ENCODE results near the gene TTC28. TPM values are rescaled to one million over a fixed set of nuclear protein-coding genes. Genes with fewer than 3 reads are reported as not detected.

Gene TTC28
- total RNA-seq, 2 experiments from 2014 or later: 1.6 to 1.9 TPM

- intact Hi-C loops (cut with micrococcal nuclease): no loop called here
- Mint-ChIP-seq H3K36me3 (ENCODE audit: low read depth) (no peaks in the 10 kb centered on the region), H3K27me3 (ENCODE audit: low read depth) (peaks cover 4% of the 10 kb centered on the region), H3K27ac (no peak overlapping the region), H3K9me3 (peaks cover 1% of the 10 kb centered on the region), H3K4me1 (ENCODE audit: low read depth) (no peaks in the 10 kb centered on the region), H3K4me3 (no peak overlapping the region)
- CTCF ChIA-PET: interaction anchor here (0.7 kb wide), 1 partner anchor 11 kb away, joined by 3 read pairs; no protein-coding TSS in a partner anchor
- no peak for DNase-seq
Observed at GRCh38 chr22:28341001-28341400, 338.6 kb downstream of the TTC28 start.

DNA sequence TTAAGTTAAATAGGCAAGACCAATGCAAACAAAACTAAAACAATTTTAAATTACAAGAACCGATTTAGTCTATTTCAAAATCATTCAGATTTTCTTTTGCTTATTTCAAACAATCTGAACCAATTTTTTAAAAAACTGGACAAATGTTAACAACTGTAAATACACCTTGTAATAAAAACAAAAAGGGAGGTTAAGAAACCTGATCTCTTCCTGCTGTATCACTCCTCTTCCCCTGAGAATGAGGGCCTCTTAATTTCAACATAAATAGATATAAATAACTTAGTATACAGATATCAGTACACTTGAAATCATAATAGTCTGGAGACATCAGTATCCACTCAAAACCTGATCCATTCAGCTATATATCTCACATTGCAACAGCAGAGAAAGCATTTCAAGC, 346.6 kb downstream of the TTC28 start:
- intact Hi-C loops (cut with micrococcal nuclease): no loop called here

GRCh38 chr22:28332410-28332809, 347.2 kb downstream of the TTC28 start:
- Mint-ChIP-seq H3K36me3 (ENCODE audit: low read depth) (no peaks in the 10 kb centered on the region), H3K4me1 (ENCODE audit: low read depth) (no peaks in the 10 kb centered on the region), H3K27ac (no peak overlapping the region), H3K27me3 (ENCODE audit: low read depth) (no peaks in the 10 kb centered on the region), H3K9me3 (peaks cover 2% of the 10 kb centered on the region), H3K4me3 (no peak overlapping the region)
- intact Hi-C loops (cut with micrococcal nuclease): no loop called here
- CTCF ChIA-PET: no interaction called here
- DNase-seq: no peak

More for the DNA sequence above, 346.6 kb downstream of the TTC28 start:
- no peak overlapping the region for H3K4me3 Mint-ChIP-seq
- no peaks in the 10 kb centered on the region for H3K4me1 Mint-ChIP-seq (ENCODE audit: low read depth)
- no peaks in the 10 kb centered on the region for H3K27me3 Mint-ChIP-seq (ENCODE audit: low read depth)
- no peak for DNase-seq
- H3K36me3 Mint-ChIP-seq (ENCODE audit: low read depth): no peaks in the 10 kb centered on the region
- CTCF ChIA-PET: no interaction called here
- H3K9me3 Mint-ChIP-seq: peaks cover 3% of the 10 kb centered on the region
- no peak overlapping the region for H3K27ac Mint-ChIP-seq

DNA sequence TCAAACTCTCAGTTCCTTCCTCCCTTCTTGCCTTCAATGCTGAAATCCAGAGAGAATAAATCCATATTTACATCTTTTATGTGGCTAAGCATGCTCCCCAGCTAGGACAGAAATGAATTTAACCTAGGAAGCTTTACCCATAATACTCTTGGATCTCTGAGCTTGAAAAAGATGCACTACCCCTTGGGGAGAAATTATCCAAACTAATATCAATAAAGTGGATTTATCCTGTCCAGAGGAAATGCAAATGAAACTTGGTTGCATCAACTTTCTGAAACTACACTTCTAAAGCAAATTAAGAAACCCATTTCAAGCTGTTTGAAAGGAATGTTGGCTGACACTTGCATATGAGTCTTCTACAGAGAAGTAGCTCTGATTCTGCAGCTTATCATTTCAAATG, 347.9 kb downstream of the TTC28 start:
- Mint-ChIP-seq H3K27ac (no peak overlapping the region), H3K9me3 (peaks cover 2% of the 10 kb centered on the region), H3K27me3 (ENCODE audit: low read depth) (no peaks in the 10 kb centered on the region), H3K36me3 (ENCODE audit: low read depth) (no peaks in the 10 kb centered on the region), H3K4me3 (no peak overlapping the region), H3K4me1 (ENCODE audit: low read depth) (no peaks in the 10 kb centered on the region)
- DNase-seq: no peak
- CTCF ChIA-PET: no interaction called here
- intact Hi-C loops (cut with micrococcal nuclease): no loop called here

DNA sequence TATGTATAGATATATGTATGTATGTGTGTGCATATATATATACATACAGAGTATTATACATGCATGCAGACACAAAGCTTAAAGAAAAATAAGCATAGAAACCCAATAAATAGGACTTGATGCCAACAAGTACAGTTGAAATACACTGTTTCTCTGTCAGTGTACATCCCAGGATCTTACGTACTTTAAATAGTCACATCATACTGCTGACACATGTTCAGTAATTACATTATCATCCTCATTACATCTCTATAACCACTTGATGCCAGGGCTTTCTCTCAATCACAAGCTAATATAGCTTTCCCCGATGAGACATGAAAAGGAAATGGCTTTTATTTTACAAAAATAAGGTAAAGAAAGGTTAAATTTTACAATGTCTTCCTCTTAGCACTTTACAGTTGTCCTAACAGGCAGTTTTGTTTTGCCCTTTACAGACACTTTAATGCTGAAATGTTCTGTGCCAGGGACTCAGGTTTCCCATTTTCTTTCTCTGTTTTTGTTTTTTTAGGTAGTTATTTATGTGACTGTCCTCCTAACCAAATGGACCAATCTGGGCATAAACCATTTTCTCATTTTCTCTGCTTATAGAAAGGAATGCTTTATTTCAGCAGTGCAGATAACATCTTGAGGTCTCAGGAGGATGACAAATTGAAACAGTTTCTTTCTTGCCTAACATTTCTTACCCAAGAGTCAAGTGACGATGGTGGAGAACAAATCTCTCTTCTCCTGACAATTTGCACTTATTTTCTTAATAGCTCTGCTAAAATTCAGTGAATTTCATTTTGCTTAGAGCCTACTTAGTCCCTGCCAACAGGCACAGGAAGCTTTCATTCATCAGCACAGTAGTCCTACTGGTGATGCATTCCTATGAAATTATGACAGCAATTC, 350.2 kb downstream of the TTC28 start:
- Mint-ChIP-seq H3K36me3 (ENCODE audit: low read depth) (no peaks in the 10 kb centered on the region), H3K4me3 (no peak overlapping the region), H3K27ac (no peak overlapping the region), H3K4me1 (ENCODE audit: low read depth) (no peaks in the 10 kb centered on the region), H3K9me3 (no peaks in the 10 kb centered on the region), H3K27me3 (ENCODE audit: low read depth) (no peaks in the 10 kb centered on the region)
- intact Hi-C loops (cut with micrococcal nuclease): loop anchor here (5.0 kb wide), 1 partner anchor 33 kb away; no protein-coding TSS in a partner anchor
- CTCF ChIA-PET: no interaction called here
- DNase-seq: no peak

DNA sequence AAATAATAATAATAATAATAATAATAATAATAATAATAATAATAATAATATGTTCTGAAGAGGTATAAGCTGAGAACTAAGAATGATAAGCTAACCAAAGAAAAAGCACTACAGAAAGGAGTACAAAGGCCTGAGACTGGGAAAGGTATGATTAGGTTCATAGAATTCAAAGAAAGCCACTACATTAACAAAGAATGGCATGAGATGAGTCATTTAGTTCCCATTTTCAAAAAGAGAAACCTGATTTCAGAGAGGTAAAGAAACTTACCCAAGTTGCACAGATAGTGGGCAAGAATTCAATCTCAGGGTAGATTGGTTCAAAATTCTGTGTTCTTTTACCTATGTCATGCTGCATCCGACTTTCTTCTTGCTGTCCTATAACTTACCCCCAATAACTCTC, 350.9 kb downstream of the TTC28 start:
- DNase-seq: no peak
- CTCF ChIA-PET: no interaction called here
- Mint-ChIP-seq H3K4me1 (ENCODE audit: low read depth) (no peaks in the 10 kb centered on the region), H3K36me3 (ENCODE audit: low read depth) (no peaks in the 10 kb centered on the region), H3K27me3 (ENCODE audit: low read depth) (no peaks in the 10 kb centered on the region), H3K27ac (no peak overlapping the region), H3K9me3 (no peaks in the 10 kb centered on the region), H3K4me3 (no peak overlapping the region)
- intact Hi-C loops (cut with micrococcal nuclease): loop anchor here (5.0 kb wide), 1 partner anchor 34 kb away; no protein-coding TSS in a partner anchor

DNA sequence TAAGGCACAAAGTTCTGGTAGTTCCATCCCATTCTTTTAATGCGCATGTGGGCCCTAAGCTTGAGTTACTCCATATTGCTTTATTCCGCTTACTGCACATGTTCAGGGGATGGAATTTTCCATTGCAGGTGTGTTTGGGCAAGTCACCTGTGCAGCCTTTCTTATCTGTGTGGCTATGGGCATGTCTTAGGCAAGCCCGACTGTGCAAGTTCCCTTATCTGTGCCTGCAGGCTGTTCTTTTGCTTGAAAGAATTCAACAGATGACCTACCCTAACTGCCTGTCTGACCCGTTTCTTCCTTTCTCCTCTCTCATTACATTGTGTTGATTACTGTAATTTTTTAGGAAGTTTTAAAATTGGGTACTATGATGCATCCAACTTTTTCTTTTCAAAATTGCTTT, 363.6 kb downstream of the TTC28 start:
- intact Hi-C loops (cut with micrococcal nuclease): no loop called here
- no peaks in the 10 kb centered on the region for H3K36me3 Mint-ChIP-seq (ENCODE audit: low read depth)
- CTCF ChIA-PET: no interaction called here
- DNase-seq: no peak
- H3K4me3 Mint-ChIP-seq: no peak overlapping the region
- peak overlapping the region; percentile 42 for H3K27ac Mint-ChIP-seq
- H3K27me3 Mint-ChIP-seq (ENCODE audit: low read depth): no peaks in the 10 kb centered on the region
- H3K4me1 Mint-ChIP-seq (ENCODE audit: low read depth): no peaks in the 10 kb centered on the region
- H3K9me3 Mint-ChIP-seq: no peaks in the 10 kb centered on the region

- CTCF ChIA-PET: interaction anchor here (1.1 kb wide), 1 partner anchor 8 kb away, joined by 3 read pairs; no protein-coding TSS in a partner anchor
- Mint-ChIP-seq H3K4me3 (no peak overlapping the region), H3K27me3 (ENCODE audit: low read depth) (no peaks in the 10 kb centered on the region), H3K27ac (no peak overlapping the region), H3K9me3 (no peaks in the 10 kb centered on the region), H3K4me1 (ENCODE audit: low read depth) (no peaks in the 10 kb centered on the region), H3K36me3 (ENCODE audit: low read depth) (no peaks in the 10 kb centered on the region)
- DNase-seq: no peak
- intact Hi-C loops (cut with micrococcal nuclease): no loop called here
Observed at GRCh38 chr22:28314959-28315358, 364.7 kb downstream of the TTC28 start.

DNA sequence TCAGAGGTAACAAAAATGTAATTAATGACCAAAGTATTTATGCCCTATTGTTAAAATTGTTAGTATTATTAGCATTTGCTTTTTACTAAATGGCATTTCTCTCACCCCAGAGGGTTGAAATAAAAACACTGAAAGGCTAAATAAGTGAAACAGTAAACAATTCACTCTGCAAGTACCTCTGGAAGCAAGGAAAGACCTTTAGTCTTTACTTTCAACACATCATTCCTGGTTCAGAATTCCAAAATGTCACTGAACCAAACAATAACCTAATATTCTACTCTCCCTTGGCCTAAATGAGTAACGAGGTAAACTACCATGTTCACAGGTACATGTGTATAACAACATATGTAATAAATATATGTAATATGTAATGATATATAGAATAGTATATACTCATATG, 369.3 kb downstream of the TTC28 start:
- DNase-seq: no peak
- no peaks in the 10 kb centered on the region for H3K9me3 Mint-ChIP-seq
- intact Hi-C loops (cut with micrococcal nuclease): no loop called here
- H3K27me3 Mint-ChIP-seq (ENCODE audit: low read depth): no peaks in the 10 kb centered on the region
- H3K4me1 Mint-ChIP-seq (ENCODE audit: low read depth): no peaks in the 10 kb centered on the region
- CTCF ChIA-PET: no interaction called here
- no peaks in the 10 kb centered on the region for H3K36me3 Mint-ChIP-seq (ENCODE audit: low read depth)
- no peak overlapping the region for H3K4me3 Mint-ChIP-seq
- H3K27ac Mint-ChIP-seq: no peak overlapping the region

- intact Hi-C loops (cut with micrococcal nuclease): no loop called here
- Mint-ChIP-seq H3K27me3 (ENCODE audit: low read depth) (no peaks in the 10 kb centered on the region), H3K9me3 (no peaks in the 10 kb centered on the region), H3K36me3 (ENCODE audit: low read depth) (no peaks in the 10 kb centered on the region), H3K4me1 (ENCODE audit: low read depth) (peaks cover 6% of the 10 kb centered on the region), H3K4me3 (no peak overlapping the region), H3K27ac (no peak overlapping the region)
- CTCF ChIA-PET: no interaction called here
- peak; percentile 7 for DNase-seq
Observed at GRCh38 chr22:28299753-28300152, 379.9 kb downstream of the TTC28 start.

- no peak overlapping the region for H3K27ac Mint-ChIP-seq
- CTCF ChIA-PET: interaction anchor here (0.5 kb wide), 1 partner anchor 421 kb away, joined by 3 read pairs; no protein-coding TSS in a partner anchor
Observed at GRCh38 chr22:28299309-28299708, 380.3 kb downstream of the TTC28 start.

GRCh38 chr22:28297504-28297903, 382.1 kb downstream of the TTC28 start:
- intact Hi-C loops (cut with micrococcal nuclease): no loop called here
- no peak for DNase-seq
- Mint-ChIP-seq H3K27me3 (ENCODE audit: low read depth) (no peaks in the 10 kb centered on the region), H3K27ac (no peak overlapping the region), H3K9me3 (no peaks in the 10 kb centered on the region), H3K36me3 (ENCODE audit: low read depth) (no peaks in the 10 kb centered on the region), H3K4me3 (no peak overlapping the region), H3K4me1 (ENCODE audit: low read depth) (peaks cover 6% of the 10 kb centered on the region)
- CTCF ChIA-PET: interaction anchor here (0.7 to 1.0 kb wide), 2 partner anchors 27 to 1467 kb away, joined by 3 read pairs; no protein-coding TSS in a partner anchor

More at GRCh38 chr22:28299309-28299708, 380.3 kb downstream of the TTC28 start:
- DNase-seq: no peak
- H3K4me1 Mint-ChIP-seq (ENCODE audit: low read depth): peaks cover 6% of the 10 kb centered on the region
- H3K9me3 Mint-ChIP-seq: no peaks in the 10 kb centered on the region
- H3K36me3 Mint-ChIP-seq (ENCODE audit: low read depth): no peaks in the 10 kb centered on the region
- intact Hi-C loops (cut with micrococcal nuclease): no loop called here
- H3K27me3 Mint-ChIP-seq (ENCODE audit: low read depth): no peaks in the 10 kb centered on the region
- no peak overlapping the region for H3K4me3 Mint-ChIP-seq

- no peaks in the 10 kb centered on the region for H3K27me3 Mint-ChIP-seq (ENCODE audit: low read depth)
- CTCF ChIA-PET: interaction anchor here (0.9 kb wide), 1 partner anchor 146 kb away, joined by 8 read pairs; no protein-coding TSS in a partner anchor
- H3K4me1 Mint-ChIP-seq (ENCODE audit: low read depth): peaks cover 6% of the 10 kb centered on the region
- H3K4me3 Mint-ChIP-seq: no peak overlapping the region
- intact Hi-C loops (cut with micrococcal nuclease): no loop called here
- no peaks in the 10 kb centered on the region for H3K36me3 Mint-ChIP-seq (ENCODE audit: low read depth)
- no peaks in the 10 kb centered on the region for H3K9me3 Mint-ChIP-seq
- H3K27ac Mint-ChIP-seq: no peak overlapping the region
- no peak for DNase-seq
Observed at GRCh38 chr22:28296452-28296851, 383.2 kb downstream of the TTC28 start.

Measured in activated naive CD4-positive, alpha-beta T cell treated with anti-CD3 and anti-CD28 coated beads for 36 hours (primary cell).